Measurements from ENCODE around the gene ZNF628.

Gene ZNF628

DNA sequence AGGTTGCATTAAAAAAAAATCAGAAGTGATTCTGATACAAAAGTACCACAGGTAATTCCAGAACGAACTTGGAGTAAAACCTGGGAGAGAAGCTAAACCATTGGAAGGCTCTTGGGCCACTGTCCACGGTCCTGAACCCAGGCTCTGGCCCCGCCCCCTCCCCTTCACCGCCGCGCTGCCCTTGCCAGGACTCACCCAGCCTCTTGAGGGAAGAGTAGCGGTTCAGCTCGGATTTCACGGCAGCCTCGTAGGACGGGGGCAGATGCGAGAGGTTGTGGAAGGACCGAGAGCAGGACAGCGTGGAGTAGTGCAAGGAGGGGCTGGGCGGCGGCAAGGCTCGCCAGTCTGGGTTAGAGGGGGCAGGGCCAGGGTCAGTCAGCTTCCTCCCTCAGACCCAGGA, 39.0 kb upstream of the ZNF628 start:
- TF ChIP-seq, protein P1, sequence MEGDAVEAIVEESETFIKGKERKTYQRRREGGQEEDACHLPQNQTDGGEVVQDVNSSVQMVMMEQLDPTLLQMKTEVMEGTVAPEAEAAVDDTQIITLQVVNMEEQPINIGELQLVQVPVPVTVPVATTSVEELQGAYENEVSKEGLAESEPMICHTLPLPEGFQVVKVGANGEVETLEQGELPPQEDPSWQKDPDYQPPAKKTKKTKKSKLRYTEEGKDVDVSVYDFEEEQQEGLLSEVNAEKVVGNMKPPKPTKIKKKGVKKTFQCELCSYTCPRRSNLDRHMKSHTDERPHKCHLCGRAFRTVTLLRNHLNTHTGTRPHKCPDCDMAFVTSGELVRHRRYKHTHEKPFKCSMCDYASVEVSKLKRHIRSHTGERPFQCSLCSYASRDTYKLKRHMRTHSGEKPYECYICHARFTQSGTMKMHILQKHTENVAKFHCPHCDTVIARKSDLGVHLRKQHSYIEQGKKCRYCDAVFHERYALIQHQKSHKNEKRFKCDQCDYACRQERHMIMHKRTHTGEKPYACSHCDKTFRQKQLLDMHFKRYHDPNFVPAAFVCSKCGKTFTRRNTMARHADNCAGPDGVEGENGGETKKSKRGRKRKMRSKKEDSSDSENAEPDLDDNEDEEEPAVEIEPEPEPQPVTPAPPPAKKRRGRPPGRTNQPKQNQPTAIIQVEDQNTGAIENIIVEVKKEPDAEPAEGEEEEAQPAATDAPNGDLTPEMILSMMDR (IDR thresholded peaks at IDR 0.05) = no peak

DNA sequence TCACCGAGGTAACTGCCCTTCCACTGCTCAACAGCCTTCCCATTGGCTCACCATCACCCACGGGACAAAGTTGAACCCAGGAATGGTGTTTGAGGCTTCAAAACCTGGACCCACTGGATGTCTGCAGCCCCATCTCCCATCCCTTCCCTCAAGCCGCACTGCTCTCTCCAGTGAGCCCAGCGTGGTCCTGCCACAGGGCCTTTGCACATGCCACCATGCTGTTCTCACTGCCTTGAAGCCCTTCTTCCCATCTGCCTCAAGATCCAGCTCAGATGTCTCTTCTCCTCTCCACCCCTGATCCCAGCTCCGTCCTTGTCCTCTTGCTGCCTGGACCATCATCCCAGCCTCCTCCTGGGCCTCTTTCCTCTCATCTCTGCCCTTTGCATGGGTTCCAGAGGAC, 37.4 kb upstream of the ZNF628 start:
- TF ChIP-seq, protein P1 (IDR thresholded peaks at IDR 0.05) = no peak

DNA sequence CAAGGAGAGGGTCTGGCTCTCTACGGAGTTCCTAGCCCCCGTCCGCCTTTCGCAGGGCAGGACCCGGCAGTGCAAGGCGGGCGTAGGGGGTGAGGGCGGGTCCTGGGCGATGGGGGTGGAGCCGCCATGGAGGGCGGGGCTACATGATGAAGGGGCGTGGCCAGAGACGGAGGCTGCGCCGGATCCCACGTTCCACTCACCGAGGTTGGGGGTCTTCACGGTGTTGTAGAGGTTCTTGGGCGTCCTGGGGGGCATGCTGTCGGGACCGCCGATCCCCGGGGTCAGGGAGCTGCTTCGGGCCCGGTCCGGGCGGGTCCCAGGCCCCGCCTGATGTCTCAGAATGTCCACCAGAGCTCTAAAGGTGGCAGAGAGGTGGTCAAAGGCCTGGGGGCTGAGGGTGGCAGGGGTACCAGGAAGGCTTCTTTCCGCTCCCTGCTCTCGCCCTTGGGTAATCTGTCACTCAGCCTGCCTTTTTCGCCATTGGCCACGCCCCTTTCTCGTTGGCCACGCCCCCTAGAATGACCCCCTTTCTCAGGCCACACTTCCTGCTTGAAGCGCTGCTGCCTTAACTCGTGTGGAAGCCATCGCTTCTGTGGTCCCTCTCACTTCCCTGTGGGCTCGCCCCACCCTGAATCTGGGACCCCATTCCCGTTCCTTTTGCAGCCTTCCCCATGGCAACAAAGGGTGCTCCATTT, 35.9 kb upstream of the ZNF628 start:
- TF ChIP-seq, protein P1 (IDR thresholded peaks at IDR 0.05) = no peak

DNA sequence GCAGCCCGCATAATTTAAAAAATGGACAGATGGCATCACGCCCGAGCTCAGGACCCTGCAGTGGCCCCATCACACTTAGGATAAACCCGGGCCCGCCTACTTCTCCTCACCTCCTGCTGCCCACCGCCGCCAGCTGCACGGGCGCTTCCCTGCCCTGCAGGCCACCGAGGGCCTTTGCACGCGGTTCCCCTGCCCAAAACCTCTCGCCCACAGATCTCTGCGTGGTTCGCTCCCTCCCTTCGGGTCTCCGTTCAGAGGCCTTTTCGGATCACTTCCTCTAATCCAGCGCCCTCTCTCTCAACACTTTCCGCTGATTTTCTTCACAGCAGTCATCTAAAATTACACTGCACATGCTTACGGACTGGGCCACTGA, 35.1 kb upstream of the ZNF628 start:
- TF ChIP-seq, protein P1 (IDR thresholded peaks at IDR 0.05) = no peak

DNA sequence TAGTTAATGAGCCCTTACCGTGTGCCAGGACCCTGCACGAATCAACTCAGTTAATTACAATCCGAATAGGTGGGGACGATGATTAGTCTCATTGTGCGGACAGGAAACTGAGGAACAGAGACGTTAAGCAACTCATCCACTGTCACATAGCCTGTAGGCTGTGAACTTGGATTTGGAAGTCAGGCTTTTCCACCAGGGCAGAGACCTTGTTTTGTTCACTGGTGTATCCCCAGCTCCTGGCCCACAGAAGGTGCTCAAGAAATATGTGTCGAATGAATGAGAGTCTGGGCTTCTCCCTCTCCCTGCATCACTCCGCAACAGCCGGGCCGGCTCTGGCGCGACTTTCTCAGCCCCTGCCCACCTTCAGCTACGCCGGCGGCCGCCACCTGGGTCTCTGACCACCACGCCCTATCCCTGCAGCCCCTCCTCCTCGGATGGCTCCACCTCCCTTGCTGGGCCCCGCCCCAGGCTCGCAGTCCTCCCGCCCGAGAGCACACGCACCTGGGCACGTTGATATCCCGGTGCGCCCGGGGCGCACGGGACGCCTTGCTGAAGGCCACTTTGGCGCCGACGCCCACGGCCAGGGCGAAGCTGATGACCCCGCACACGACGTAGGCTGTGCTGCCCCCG, 34.6 kb upstream of the ZNF628 start:
- TF ChIP-seq, protein P1 (IDR thresholded peaks at IDR 0.05) = no peak

DNA sequence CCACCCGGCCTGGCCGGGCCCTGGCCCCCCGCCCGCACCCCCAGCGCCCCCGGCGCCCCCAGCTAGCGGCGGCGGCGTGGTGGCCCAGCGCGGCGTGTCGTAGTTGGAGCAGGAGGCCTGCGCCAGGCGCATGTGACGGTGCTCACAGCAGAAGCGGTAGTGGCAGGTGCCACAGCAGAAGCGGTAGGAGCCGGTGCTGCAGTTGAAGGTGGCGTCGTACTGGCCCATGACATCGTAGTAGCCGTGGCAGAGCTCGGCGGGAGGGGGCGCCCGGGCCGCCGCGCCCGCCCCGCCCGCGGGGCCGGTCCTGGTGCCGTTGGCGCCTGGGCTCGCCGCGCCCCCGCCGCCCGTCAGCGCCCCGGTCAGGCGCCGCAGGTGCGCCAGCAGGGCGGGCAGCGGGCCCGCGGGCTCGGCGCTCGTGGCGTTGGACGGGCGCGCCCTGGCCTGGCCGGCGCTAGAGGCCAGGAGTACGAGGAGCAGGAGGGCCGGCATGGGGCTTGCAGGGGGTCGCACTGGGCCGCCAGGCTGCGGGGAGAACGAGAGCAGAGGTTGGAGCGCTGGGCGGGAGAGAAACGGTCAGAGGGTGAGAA, 34.0 kb upstream of the ZNF628 start:
- TF ChIP-seq, protein P1 (IDR thresholded peaks at IDR 0.05) = no peak

DNA sequence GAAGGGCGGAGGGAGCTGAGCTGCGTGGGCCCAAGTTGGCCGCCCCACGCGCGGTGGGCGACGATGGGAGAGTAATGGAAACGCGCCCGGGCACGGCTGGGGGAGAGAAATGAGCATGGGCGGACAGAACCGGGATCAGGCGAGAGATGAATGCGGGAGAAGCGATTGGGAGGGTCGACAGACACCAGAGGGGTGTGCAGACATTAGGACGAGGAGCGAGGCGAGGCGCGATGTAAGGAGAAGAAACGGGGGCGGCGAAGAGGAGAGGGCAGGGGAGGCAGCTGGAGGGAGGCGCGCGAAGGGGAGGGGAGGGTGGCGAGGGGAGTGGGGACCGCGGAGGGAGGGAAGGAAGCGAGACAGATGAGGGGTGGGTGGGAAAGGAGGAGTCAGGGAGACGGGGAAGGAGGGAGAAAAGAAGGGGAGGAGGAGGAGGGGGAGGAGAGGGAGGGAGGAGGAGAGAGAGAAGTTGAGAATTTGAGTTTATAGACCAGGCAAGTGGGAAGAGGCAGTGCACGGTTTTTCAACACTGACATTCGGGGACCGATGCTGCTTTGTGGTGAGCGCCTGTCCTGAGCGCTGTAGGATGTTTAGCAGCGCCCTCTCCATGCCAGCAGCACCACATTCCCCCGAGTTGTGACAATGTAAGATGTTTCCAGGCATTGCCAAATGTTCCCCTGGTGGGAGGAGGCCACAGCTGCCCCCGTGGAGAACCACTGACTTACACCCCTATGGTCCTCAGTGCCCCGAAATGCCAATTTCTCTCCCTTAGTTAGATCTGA, 33.2 kb upstream of the ZNF628 start, which contains the start of gene SHISA7:
TSS of gene SHISA7 (minus strand) at position 256 of the 779 bp plus-strand sequence. CDS start 437 bp downstream, outside the sequence.
- TF ChIP-seq, protein P1 (IDR thresholded peaks at IDR 0.05) = no peak

Data from LNCAP (cell line).